Neural progenitor cell (in vitro differentiated cells): ENCODE measurements around the gene TMEM190.

ENCODE experiments used
- EZH2 ChIP-seq: fragments of 200-600 bp; sonication (generic); IDR thresholded peaks from 2 replicates; pipeline ENCODE4 v1.6.1; 2017; ENCODE audit warnings: antibody characterized with exemption, mild to moderate bottlenecking, moderate library complexity
- TF ChIP-seq, protein P1 (sequence below): fragments of 200-600 bp; sonication (generic); IDR thresholded peaks from 2 replicates; pipeline ENCODE4 v1.5.1; 2017; ENCODE audit warnings: antibody characterized with exemption, mild to moderate bottlenecking

DNA sequence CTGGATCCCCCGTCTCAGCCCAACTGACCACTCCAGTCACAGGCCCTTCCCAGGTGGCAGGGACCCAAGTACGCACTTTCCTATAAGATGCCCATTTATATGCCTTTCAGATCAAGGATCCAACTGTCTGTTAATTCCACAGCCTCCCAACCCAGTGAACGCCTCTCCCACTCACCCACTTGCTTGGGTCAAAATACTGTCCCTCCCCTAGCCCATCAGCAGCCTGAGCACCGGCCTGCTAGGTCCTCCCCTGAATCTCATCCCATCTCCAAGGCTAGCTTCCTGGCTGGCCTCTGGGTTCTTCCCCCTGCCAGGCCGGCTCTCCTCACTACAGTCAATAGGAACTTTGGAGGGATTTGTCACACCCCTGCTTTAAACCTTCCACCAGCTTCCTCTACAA is 29.0 kb downstream of the TMEM190 start:
- TF ChIP-seq, protein P1, sequence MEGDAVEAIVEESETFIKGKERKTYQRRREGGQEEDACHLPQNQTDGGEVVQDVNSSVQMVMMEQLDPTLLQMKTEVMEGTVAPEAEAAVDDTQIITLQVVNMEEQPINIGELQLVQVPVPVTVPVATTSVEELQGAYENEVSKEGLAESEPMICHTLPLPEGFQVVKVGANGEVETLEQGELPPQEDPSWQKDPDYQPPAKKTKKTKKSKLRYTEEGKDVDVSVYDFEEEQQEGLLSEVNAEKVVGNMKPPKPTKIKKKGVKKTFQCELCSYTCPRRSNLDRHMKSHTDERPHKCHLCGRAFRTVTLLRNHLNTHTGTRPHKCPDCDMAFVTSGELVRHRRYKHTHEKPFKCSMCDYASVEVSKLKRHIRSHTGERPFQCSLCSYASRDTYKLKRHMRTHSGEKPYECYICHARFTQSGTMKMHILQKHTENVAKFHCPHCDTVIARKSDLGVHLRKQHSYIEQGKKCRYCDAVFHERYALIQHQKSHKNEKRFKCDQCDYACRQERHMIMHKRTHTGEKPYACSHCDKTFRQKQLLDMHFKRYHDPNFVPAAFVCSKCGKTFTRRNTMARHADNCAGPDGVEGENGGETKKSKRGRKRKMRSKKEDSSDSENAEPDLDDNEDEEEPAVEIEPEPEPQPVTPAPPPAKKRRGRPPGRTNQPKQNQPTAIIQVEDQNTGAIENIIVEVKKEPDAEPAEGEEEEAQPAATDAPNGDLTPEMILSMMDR, result no peak
- TF ChIP-seq EZH2, result no peak
